IMR-90 (cell line): Measurements from ENCODE around the gene SLCO2B1. TPM values are rescaled to one million over a fixed set of nuclear protein-coding genes. Genes with fewer than 3 reads are reported as not detected.

Source experiments
- ATAC-seq: fragments of 200-7000 bp; cut with Tn5 transposase; 2 replicates; pipeline ENCODE4 v1.9.1; 2020; ENCODE audit warnings: low read depth, mild to moderate bottlenecking, moderate library complexity
- BruUV-seq: library from RNA; stranded (reverse); fragments of 400-500 nt; replicated peaks from 2 replicates; lab custom pipeline; 2021; lab: Mats Ljungman, UMichigan
- CTCF ChIA-PET: fragments of 300-600 bp; formaldehyde crosslinking; extraction: SDS; loops from one replicate; lab custom pipeline; 2021; ENCODE audit warnings: antibody characterized with exemption; lab: Yijun Ruan, JAX
- POLR2A ChIA-PET: fragments of 300-600 bp; sonication (Branson Sonifier 250); formaldehyde crosslinking; loops from one replicate; lab custom pipeline; 2022; ENCODE audit warnings: antibody characterized with exemption; ENCODE audit not compliant: unreplicated experiment; lab: Charles Lee
- DNase-seq: peaks from one replicate; pipeline ENCODE4 v3.0.0; 2013
- H2AFZ ChIP-seq: replicated peaks from 2 replicates; pipeline ENCODE3; 2013; ENCODE audit warnings: low read length, mild to moderate bottlenecking; ENCODE audit not compliant: poor library complexity
- H2AK5ac ChIP-seq: 2 replicates; pipeline ENCODE4 v1.6.1; 2013; ENCODE audit warnings: low read depth, low read length, inconsistent platforms
- H2AK9ac ChIP-seq: replicated peaks from 2 replicates; pipeline ENCODE3; 2013; ENCODE audit warnings: mild to moderate bottlenecking, low read depth, low read length, moderate library complexity; ENCODE audit not compliant: poor library complexity
- H2BK120ac ChIP-seq: 2 replicates; pipeline ENCODE4 v1.6.1; 2013; ENCODE audit warnings: low read depth, low read length, inconsistent platforms
- H2BK15ac ChIP-seq: 3 replicates; pipeline ENCODE4 v1.6.1; 2013; ENCODE audit warnings: low read depth, low read length, inconsistent platforms
- H2BK20ac ChIP-seq: 2 replicates; pipeline ENCODE4 v1.6.1; 2013; ENCODE audit warnings: low read depth, mild to moderate bottlenecking, inconsistent platforms, low read length, moderate library complexity
- H2BK5ac ChIP-seq: 2 replicates; pipeline ENCODE4 v1.6.1; 2013; ENCODE audit warnings: mild to moderate bottlenecking, low read depth, low read length, inconsistent platforms; ENCODE audit not compliant: poor library complexity, severe bottlenecking
- H3K14ac ChIP-seq: replicated peaks from 2 replicates; pipeline ENCODE4 v1.6.1; 2013; ENCODE audit warnings: low read depth, low read length, inconsistent platforms
- H3K18ac ChIP-seq: 2 replicates; pipeline ENCODE4 v1.6.1; 2013; ENCODE audit warnings: low read depth, low read length, control low read depth
- H3K23ac ChIP-seq: 2 replicates; pipeline ENCODE4 v1.6.1; 2013; ENCODE audit warnings: low read depth, low read length, inconsistent platforms
- H3K27ac ChIP-seq: 2 replicates; pipeline ENCODE4 v1.5.1; 2013; ENCODE audit warnings: mild to moderate bottlenecking, control low read depth, low read length; ENCODE audit not compliant: insufficient read depth
- H3K27me3 ChIP-seq: 2 replicates; pipeline ENCODE4 v1.6.1; 2013; ENCODE audit warnings: low read length; ENCODE audit not compliant: control insufficient read depth, insufficient read depth
- H3K36me3 ChIP-seq: 2 replicates; pipeline ENCODE4 v1.6.1; 2013; ENCODE audit warnings: low read length, mixed read lengths; ENCODE audit not compliant: control insufficient read depth, insufficient read depth
- H3K4ac ChIP-seq: 2 replicates; pipeline ENCODE4 v1.6.1; 2013; ENCODE audit warnings: low read depth, low read length, inconsistent platforms
- H3K4me1 ChIP-seq: 2 replicates; pipeline ENCODE4 v1.6.1; 2013; ENCODE audit warnings: low read length, mixed read lengths; ENCODE audit not compliant: control insufficient read depth, insufficient read depth
- H3K4me2 ChIP-seq: 2 replicates; pipeline ENCODE4 v1.6.1; 2013; ENCODE audit warnings: low read depth, mild to moderate bottlenecking, control low read depth, low read length, moderate library complexity
- H3K4me3 ChIP-seq: 2 replicates; pipeline ENCODE4 v1.5.1; 2013; ENCODE audit warnings: low read depth, mild to moderate bottlenecking, control low read depth, low read length, moderate library complexity; ENCODE audit not compliant: insufficient read depth
- H3K56ac ChIP-seq: 2 replicates; pipeline ENCODE4 v1.6.1; 2013; ENCODE audit warnings: low read length, inconsistent platforms; ENCODE audit not compliant: insufficient read depth; ENCODE audit errors: extremely low read depth
- H3K79me1 ChIP-seq, 2 experiments: 2 replicates each; pipeline ENCODE4 v1.6.1; 2013; ENCODE audit warnings: low read length in 2 of 2, inconsistent platforms in 1 of 2, low read depth in 1 of 2
- H3K9ac ChIP-seq: 2 replicates; pipeline ENCODE4 v1.6.1; 2013; ENCODE audit warnings: low read depth, low read length, control low read depth
- H3K9me1 ChIP-seq: 2 replicates; pipeline ENCODE4 v1.6.1; 2013; ENCODE audit warnings: low read length, inconsistent platforms; ENCODE audit not compliant: insufficient read depth
- H3K9me3 ChIP-seq: 2 replicates; pipeline ENCODE4 v1.6.1; 2013; ENCODE audit warnings: low read length; ENCODE audit not compliant: control insufficient read depth, insufficient read depth
- H4K20me1 ChIP-seq: 2 replicates; pipeline ENCODE4 v1.6.1; 2013; ENCODE audit warnings: low read length, inconsistent platforms; ENCODE audit not compliant: insufficient read depth
- H4K5ac ChIP-seq: 2 replicates; pipeline ENCODE4 v1.6.1; 2013; ENCODE audit warnings: mild to moderate bottlenecking, low read depth, low read length, control low read depth
- H4K8ac ChIP-seq, 2 experiments: 2 replicates each; pipeline ENCODE4 v1.6.1; 2013; ENCODE audit warnings: low read depth in 2 of 2, low read length in 2 of 2, control low read depth in 1 of 2, inconsistent platforms in 1 of 2
- H4K91ac ChIP-seq: 2 replicates; pipeline ENCODE4 v1.6.1; 2013; ENCODE audit warnings: low read depth, low read length, inconsistent platforms; ENCODE audit not compliant: insufficient read depth
- CEBPB ChIP-seq: IDR thresholded peaks from 2 replicates; pipeline ENCODE4 v1.6.1; 2012; ENCODE audit warnings: low read depth, low read length, improper control_type of control experiment
- CHD1 ChIP-seq: IDR thresholded peaks from 2 replicates; pipeline ENCODE4 v1.6.1; 2012; ENCODE audit warnings: low read depth, low read length, improper control_type of control experiment
- MAZ ChIP-seq: IDR thresholded peaks from 2 replicates; pipeline ENCODE4 v1.6.1; 2012; ENCODE audit warnings: low read depth, mild to moderate bottlenecking, low read length, improper control_type of control experiment, moderate library complexity, borderline replicate concordance
- NFE2L2 ChIP-seq: fragments of 150-350 bp; IDR thresholded peaks from 2 replicates; pipeline ENCODE4 v1.6.1; 2016; ENCODE audit warnings: low read depth, mild to moderate bottlenecking, low read length
- RAD21 ChIP-seq: IDR thresholded peaks from 2 replicates; pipeline ENCODE4 v1.6.1; 2012; ENCODE audit warnings: low read length, improper control_type of control experiment
- RCOR1 ChIP-seq: IDR thresholded peaks from 2 replicates; pipeline ENCODE4 v1.6.1; 2012; ENCODE audit warnings: mild to moderate bottlenecking, low read length, improper control_type of control experiment; ENCODE audit not compliant: insufficient replicate concordance
- RFX5 ChIP-seq: IDR thresholded peaks from 2 replicates; pipeline ENCODE4 v1.8.0; 2012; ENCODE audit warnings: low read depth, mild to moderate bottlenecking, low read length, moderate library complexity
- SMC3 ChIP-seq: fragments of 150-350 bp; IDR thresholded peaks from 2 replicates; pipeline ENCODE4 v1.6.1; 2016; ENCODE audit warnings: low read depth, mild to moderate bottlenecking, antibody characterized with exemption, low read length, moderate library complexity
- WGBS, 2 experiments: methylation state at CpG; one replicate each; pipeline versions ENCODE4 v1.1.5 to v1.1.7; 2013; ENCODE audit warnings: missing lambda C conversion rate in 2 of 2; ENCODE audit not compliant: insufficient read length in 1 of 2; ENCODE audit errors: extremely low coverage in 2 of 2; 5-methylcytosine and 5-hydroxymethylcytosine counted together
- dilution Hi-C: fragments of 300-500 bp; cut with HindIII; formaldehyde crosslinking; loops from one replicate; pipeline ENCODE4 v1.14.3; 2018; ENCODE audit warnings: low sequenced_read_pairs; ENCODE audit not compliant: unreplicated experiment
- in situ Hi-C: fragments of 300-500 bp; cut with MboI; formaldehyde crosslinking; loops from 3 replicates; pipeline ENCODE4 v1.14.3; 2019; ENCODE audit warnings: low sequenced_read_pairs, inconsistent platforms, mixed read lengths
- intact Hi-C: fragments of 100-400 bp; cut with micrococcal nuclease; formaldehyde crosslinking; loops from 2 replicates; pipeline ENCODE4 v1.10.0; 2022
- polyA plus RNA-seq, 3 experiments: library from polyadenylated mRNA; depleted of rRNA; stranded (reverse); fragments of >200 nt; gene quantifications; 2 replicates each; pipeline ENCODE4 v1.2.3, GENCODE V29; 2012; ENCODE audit warnings: low replicate concordance in 1 of 3
- total RNA-seq: library from RNA; depleted of rRNA; stranded (reverse); fragments of >200 nt; gene quantifications from 2 replicates; pipeline ENCODE4 v1.2.3, GENCODE V29; 2012
- TF ChIP-seq, protein P1 (sequence below): conservative IDR thresholded peaks from 2 replicates; pipeline ENCODE4 v1.5.1; 2012; ENCODE audit warnings: mild to moderate bottlenecking, low read depth, low read length, improper control_type of control experiment

The SLCO2B1 gene
- total and polyA plus RNA-seq, 2 of the 4 experiments (the other 2 are of a cell fraction) = not detected

- no TSS peak for BruUV-seq
- WGBS, 2 experiments = no CpG with 5 or more reads among the region's 3 CpGs
- ATAC-seq (no peak), DNase-seq (no peak)
- H2AFZ ChIP-seq = no peak overlapping the region
- H4K91ac ChIP-seq = no peak overlapping the region
- H4K5ac ChIP-seq = no peak overlapping the region
- TF ChIP-seq CEBPB = no peak
- TF ChIP-seq CHD1 = no peak
- TF ChIP-seq SMC3 = no peak
- TF ChIP-seq, protein P1, sequence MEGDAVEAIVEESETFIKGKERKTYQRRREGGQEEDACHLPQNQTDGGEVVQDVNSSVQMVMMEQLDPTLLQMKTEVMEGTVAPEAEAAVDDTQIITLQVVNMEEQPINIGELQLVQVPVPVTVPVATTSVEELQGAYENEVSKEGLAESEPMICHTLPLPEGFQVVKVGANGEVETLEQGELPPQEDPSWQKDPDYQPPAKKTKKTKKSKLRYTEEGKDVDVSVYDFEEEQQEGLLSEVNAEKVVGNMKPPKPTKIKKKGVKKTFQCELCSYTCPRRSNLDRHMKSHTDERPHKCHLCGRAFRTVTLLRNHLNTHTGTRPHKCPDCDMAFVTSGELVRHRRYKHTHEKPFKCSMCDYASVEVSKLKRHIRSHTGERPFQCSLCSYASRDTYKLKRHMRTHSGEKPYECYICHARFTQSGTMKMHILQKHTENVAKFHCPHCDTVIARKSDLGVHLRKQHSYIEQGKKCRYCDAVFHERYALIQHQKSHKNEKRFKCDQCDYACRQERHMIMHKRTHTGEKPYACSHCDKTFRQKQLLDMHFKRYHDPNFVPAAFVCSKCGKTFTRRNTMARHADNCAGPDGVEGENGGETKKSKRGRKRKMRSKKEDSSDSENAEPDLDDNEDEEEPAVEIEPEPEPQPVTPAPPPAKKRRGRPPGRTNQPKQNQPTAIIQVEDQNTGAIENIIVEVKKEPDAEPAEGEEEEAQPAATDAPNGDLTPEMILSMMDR = no peak
- TF ChIP-seq MAZ = no peak
- no peak for TF ChIP-seq RAD21
- TF ChIP-seq RFX5 = no peak
- TF ChIP-seq NFE2L2 = no peak
- TF ChIP-seq RCOR1 = no peak
- H2BK5ac ChIP-seq = no peak overlapping the region
- no peak overlapping the region for H4K8ac ChIP-seq
- dilution Hi-C loops (no loop called here), in situ Hi-C loops (no loop called here), intact Hi-C loops (no loop called here)
- no peak overlapping the region for H2BK120ac ChIP-seq
- no peak overlapping the region for H2BK20ac ChIP-seq
- no peaks in the 10 kb centered on the region for H3K36me3 ChIP-seq
- no peak overlapping the region for H3K4me3 ChIP-seq
- no peak overlapping the region for H3K14ac ChIP-seq
- no peak overlapping the region for H3K4ac ChIP-seq
- H3K4me2 ChIP-seq = no peak overlapping the region
- H3K4me1 ChIP-seq = no peaks in the 10 kb centered on the region
- ChIA-PET CTCF (interaction anchor here (1.0 kb wide), 1 partner anchor 262 kb away, joined by 3 read pairs; no protein-coding TSS in a partner anchor), POLR2A (no interaction called here)
- H3K18ac ChIP-seq = no peak overlapping the region
- H3K9me3 ChIP-seq = no peaks in the 10 kb centered on the region
- no peak overlapping the region for H3K27ac ChIP-seq
- no peaks in the 10 kb centered on the region for H3K79me1 ChIP-seq
- no peak overlapping the region for H2BK15ac ChIP-seq
- H4K20me1 ChIP-seq = no peaks in the 10 kb centered on the region
- H3K56ac ChIP-seq = no peak overlapping the region
- no peak overlapping the region for H3K23ac ChIP-seq
- H3K9me1 ChIP-seq = no peaks in the 10 kb centered on the region
- H3K9ac ChIP-seq = no peak overlapping the region
- H2AK9ac ChIP-seq = no peak overlapping the region
- peaks cover 56% of the 10 kb centered on the region for H3K27me3 ChIP-seq
- H2AK5ac ChIP-seq = no peak overlapping the region
These were observed 40.4 kb downstream of the SLCO2B1 start for GRCh38 chr11:75191330-75191717.
